Measurements from ENCODE around the gene AGPAT2.

Gene AGPAT2

DNA sequence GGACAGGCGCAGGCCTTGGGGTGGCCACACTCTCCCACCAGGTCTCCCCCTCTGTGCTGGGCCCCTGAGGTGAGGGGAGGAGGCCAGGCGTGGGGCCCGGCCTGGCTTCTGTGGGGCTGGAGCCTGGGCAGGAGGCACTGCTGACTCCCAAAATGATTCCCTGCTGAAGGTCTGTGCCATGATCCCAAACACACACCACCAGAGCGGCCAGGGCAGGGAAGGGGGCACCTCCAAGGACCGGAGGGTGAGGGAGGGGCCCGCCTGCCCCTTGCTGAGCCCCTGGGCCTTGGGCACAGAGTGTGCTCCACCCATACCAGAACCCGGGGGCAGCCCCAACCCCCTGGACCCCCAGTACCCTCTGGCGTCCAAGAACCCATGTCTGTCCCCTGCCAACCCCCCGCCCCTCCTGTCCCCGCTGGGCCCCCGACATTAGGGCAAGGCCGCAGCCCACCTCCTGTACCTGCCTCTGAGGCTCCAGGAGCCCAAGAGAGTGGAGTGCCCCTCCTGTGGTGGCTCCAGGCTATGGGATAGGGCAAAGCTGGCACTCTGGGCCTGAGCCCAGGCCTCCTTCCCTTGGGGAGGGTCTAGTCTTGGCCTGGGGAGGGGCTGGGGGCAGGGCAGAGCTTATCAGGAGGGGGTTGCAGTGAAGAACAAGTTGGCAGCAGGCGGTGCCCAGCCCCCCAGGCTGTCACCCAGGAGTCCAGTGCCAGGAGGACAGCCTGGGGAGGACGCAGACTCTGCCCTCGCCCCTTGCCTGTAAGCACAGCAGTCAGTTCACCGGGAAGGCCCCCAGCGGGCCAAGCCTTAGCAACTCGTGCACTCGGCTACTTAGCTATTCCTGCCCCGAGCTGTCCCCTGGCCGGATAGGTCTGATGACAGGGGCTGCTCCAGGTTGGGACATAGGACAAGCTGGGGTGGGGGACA, 27.1 kb downstream of the AGPAT2 start (continued):
- TF ChIP-seq, protein P1, sequence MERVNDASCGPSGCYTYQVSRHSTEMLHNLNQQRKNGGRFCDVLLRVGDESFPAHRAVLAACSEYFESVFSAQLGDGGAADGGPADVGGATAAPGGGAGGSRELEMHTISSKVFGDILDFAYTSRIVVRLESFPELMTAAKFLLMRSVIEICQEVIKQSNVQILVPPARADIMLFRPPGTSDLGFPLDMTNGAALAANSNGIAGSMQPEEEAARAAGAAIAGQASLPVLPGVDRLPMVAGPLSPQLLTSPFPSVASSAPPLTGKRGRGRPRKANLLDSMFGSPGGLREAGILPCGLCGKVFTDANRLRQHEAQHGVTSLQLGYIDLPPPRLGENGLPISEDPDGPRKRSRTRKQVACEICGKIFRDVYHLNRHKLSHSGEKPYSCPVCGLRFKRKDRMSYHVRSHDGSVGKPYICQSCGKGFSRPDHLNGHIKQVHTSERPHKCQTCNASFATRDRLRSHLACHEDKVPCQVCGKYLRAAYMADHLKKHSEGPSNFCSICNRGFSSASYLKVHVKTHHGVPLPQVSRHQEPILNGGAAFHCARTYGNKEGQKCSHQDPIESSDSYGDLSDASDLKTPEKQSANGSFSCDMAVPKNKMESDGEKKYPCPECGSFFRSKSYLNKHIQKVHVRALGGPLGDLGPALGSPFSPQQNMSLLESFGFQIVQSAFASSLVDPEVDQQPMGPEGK (tag by site-specific recombination; IDR thresholded peaks at IDR 0.05) = peak; percentile 23; the same call in 1 of the 2 replicates
- no peak for TF ChIP-seq ZNF248 (tag by site-specific recombination; IDR thresholded peaks at IDR 0.05)
- no peak for TF ChIP-seq ZFHX2 (tag by site-specific recombination; conservative IDR thresholded peaks at IDR 0.05)

DNA sequence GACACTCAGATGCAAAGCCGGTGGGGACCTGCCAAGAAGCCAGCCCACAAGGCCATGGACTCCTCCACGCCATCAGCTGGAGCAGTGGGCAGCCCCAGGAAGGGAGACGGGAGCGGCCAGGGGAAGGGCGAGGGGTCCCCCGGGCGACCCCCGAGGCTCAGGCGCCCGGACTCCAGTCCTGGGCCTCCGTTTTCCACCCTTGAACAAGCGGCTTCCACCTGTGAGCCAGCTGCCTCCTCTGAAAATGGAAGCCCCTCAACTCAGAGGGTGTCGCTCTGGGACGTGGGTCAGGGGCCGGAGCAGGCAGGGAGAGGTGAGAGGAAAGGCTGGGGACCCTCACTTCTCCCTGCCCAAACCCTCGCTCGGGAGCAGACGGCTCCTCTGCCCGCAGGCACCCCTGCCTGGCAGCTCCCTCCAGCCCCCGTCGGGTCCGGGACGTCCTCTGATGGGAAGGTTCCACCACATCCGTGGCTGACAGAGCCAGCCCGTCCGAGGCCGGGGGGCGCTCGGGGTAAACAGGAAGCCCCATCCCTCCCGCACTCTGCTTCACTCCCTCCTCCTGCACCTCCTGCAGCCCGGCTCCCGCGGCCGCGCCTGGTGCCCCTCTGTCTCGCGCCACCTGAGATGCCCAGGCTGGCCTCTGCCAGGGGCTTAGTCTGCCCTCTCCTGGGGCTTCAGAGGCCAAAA, 28.3 kb downstream of the AGPAT2 start:
- CTCF ChIA-PET = interaction anchor here (1.0 kb wide), 1 partner anchor 15 kb away, joined by 3 read pairs; no protein-coding TSS in a partner anchor
- Histone ChIP-seq H3K4me1 (ENCODE audit: control insufficient read depth, insufficient read depth, low read length) (no peaks in the 10 kb centered on the region), H3K9me3 (ENCODE audit: control insufficient read depth, insufficient read depth, low read depth, low read length) (no peaks in the 10 kb centered on the region), H3K4me3 (ENCODE audit: low read depth, low read length) (no peak overlapping the region), H3K36me3 (ENCODE audit: control insufficient read depth in 2 of 2, insufficient read depth in 1 of 2, low read length in 2 of 2) (no peaks in the 10 kb centered on the region), H3K27ac (ENCODE audit: extremely low read depth, low read depth, low read length) (no peak overlapping the region)
- TF ChIP-seq ZNF654 (tag by site-specific recombination; IDR thresholded peaks at IDR 0.05; ENCODE audit: low read depth) (no peak), SP2 (tag by site-specific recombination; IDR thresholded peaks at IDR 0.05) (peak; percentile 18)
- POLR2A ChIA-PET = no interaction called here

DNA sequence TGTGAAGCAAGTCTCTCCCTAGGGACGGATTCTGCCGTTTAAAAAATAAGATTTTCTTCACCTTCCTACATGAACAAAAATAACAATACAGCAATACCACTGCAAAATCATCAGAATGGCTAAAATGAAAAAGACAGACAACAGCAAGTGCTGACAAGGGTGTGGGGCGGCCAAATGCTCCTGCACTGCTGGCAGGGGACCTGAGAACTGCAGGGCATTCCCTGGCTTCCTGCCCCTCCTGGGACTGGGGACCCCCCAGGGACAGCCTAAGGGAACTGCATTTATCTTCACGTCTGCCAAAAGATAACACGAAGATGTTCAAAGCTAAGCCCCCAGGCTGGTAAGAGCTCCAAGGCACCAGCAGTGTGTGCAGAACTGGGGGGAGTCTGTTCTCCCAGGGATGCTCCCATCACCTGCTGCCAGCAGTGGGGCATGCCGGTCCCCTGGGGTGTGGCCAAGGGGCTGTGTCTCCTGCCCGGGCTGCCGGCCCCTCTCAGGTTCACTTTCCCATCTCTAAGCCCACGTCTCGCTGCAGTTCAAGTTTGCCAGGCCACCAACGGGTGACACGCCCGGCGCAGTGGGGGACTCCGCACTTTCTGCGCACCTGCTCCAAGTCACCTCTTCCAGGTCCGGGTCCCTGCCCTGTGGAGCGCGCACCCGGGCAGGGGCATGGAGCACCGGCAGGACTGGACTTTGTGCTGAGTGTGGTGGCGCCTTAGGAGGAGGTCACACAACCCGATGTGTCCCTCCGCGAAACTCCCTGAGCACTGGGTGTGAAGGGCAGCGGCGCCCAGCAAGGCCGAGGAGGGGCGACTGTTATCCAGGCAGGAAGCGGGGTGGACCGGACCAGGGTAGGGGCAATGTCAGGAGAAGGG, 29.0 kb downstream of the AGPAT2 start:
- no peak overlapping the region for H3K27ac ChIP-seq (ENCODE audit: extremely low read depth, low read depth, low read length)
- CTCF ChIA-PET = interaction anchor here (1.0 to 1.3 kb wide), 3 partner anchors 13 to 14 kb away, joined by 3 to 6 read pairs (median 5); no protein-coding TSS in a partner anchor
- H3K4me1 ChIP-seq (ENCODE audit: control insufficient read depth, insufficient read depth, low read length) = no peaks in the 10 kb centered on the region
- H3K36me3 ChIP-seq (ENCODE audit: control insufficient read depth in 2 of 2, insufficient read depth in 1 of 2, low read length in 2 of 2) = no peaks in the 10 kb centered on the region
- H3K9me3 ChIP-seq (ENCODE audit: control insufficient read depth, insufficient read depth, low read depth, low read length) = no peaks in the 10 kb centered on the region
- H3K4me3 ChIP-seq (ENCODE audit: low read depth, low read length) = no peak overlapping the region
- POLR2A ChIA-PET = no interaction called here
- no peak for TF ChIP-seq SCRT2 (tag by site-specific recombination; IDR thresholded peaks at IDR 0.05)
- TF ChIP-seq ZBTB48 (tag by site-specific recombination; IDR thresholded peaks at IDR 0.05) = peak; percentile 23; the same call in 1 of the 2 replicates
- TF ChIP-seq GLIS2 (tag by site-specific recombination; IDR thresholded peaks at IDR 0.05) = 0 out of 2 replicates have a peak, but pooled peaks have one; percentile 56
- no peak for TF ChIP-seq HOXA7 (CRISPR knock-in tag; IDR thresholded peaks at IDR 0.05; ENCODE audit: borderline replicate concordance)
- TF ChIP-seq ZNF324 (tag by site-specific recombination; IDR thresholded peaks at IDR 0.05) = no peak
- no peak for TF ChIP-seq ZBTB7A (tag by site-specific recombination; IDR thresholded peaks at IDR 0.05; ENCODE audit: low read depth)
- TF ChIP-seq ZNF544 (tag by site-specific recombination; IDR thresholded peaks at IDR 0.05) = no peak
- no peak for TF ChIP-seq ZNF521 (tag by site-specific recombination; IDR thresholded peaks at IDR 0.05)
- TF ChIP-seq ZNF658 (tag by site-specific recombination; IDR thresholded peaks at IDR 0.05) = no peak
- TF ChIP-seq ZNF202 (tag by site-specific recombination; IDR thresholded peaks at IDR 0.05; ENCODE audit: borderline replicate concordance) = no peak
- no peak for TF ChIP-seq ZNF600 (tag by site-specific recombination; IDR thresholded peaks at IDR 0.05)
- TF ChIP-seq, protein P1 (tag by site-specific recombination; IDR thresholded peaks at IDR 0.05) = peak; percentile 37; the same call in 1 of the 2 replicates
- TF ChIP-seq, protein P2, sequence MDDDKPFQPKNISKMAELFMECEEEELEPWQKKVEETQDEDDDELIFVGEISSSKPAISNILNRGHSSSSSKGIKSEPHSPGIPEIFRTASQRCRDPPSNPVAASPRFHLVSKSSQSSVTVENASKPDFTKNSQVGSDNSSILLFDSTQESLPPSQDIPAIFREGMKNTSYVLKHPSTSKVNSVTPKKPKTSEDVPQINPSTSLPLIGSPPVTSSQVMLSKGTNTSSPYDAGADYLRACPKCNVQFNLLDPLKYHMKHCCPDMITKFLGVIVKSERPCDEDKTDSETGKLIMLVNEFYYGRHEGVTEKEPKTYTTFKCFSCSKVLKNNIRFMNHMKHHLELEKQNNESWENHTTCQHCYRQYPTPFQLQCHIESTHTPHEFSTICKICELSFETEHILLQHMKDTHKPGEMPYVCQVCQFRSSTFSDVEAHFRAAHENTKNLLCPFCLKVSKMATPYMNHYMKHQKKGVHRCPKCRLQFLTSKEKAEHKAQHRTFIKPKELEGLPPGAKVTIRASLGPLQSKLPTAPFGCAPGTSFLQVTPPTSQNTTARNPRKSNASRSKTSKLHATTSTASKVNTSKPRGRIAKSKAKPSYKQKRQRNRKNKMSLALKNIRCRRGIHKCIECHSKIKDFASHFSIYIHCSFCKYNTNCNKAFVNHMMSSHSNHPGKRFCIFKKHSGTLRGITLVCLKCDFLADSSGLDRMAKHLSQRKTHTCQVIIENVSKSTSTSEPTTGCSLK (tag by site-specific recombination; IDR thresholded peaks at IDR 0.05) = no peak
- peak; percentile 83 for TF ChIP-seq GLIS1 (tag by site-specific recombination; IDR thresholded peaks at IDR 0.05)
